ENCODE results near the gene POLR1E. TPM values are rescaled to one million over a fixed set of nuclear protein-coding genes. Genes with fewer than 3 reads are reported as not detected.

The POLR1E gene
- total RNA-seq, 1 donor from 2014 or later, result 16.6 TPM

DNA sequence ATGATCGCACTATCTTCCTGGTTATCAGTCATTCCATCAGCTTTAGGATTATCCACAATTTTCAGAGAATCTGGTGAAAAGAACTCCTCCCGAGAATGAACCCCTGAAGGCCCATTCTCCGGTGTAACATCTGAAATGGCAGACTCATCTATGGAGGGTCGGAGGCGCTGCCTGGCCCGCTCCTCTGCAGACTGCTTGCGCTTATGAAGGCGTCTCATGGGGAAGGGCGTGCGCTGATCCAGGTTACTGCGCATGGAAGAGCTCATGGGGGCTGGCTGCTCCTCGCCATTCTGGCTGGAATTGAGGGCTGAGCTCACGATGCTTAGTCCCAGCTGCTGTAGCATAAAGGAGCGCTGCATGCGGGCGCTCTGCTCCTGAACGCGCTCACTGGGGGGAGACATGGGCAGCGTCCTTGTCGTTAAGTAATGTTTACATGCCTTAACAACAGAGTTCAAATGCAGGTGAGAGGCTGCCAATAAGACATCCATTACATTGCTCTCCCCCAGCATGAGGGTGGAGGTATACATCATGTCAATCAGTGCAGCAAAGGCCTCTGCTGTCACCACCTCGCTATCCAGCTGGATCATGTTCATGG lies 43.9 kb upstream of the POLR1E start:
- H3K36me3 ChIP-seq, result peaks cover 63% of the 10 kb centered on the region
- H3K4me1 ChIP-seq, result no peaks in the 10 kb centered on the region
- intact Hi-C loops (cut with DNase I), result no loop called here
- ATAC-seq (no peak), DNase-seq (no peak)
- H3K27ac ChIP-seq, result no peak overlapping the region
- H3K27me3 ChIP-seq, result no peaks in the 10 kb centered on the region
- H3K4me3 ChIP-seq, result no peak overlapping the region
- TF ChIP-seq, protein P1, sequence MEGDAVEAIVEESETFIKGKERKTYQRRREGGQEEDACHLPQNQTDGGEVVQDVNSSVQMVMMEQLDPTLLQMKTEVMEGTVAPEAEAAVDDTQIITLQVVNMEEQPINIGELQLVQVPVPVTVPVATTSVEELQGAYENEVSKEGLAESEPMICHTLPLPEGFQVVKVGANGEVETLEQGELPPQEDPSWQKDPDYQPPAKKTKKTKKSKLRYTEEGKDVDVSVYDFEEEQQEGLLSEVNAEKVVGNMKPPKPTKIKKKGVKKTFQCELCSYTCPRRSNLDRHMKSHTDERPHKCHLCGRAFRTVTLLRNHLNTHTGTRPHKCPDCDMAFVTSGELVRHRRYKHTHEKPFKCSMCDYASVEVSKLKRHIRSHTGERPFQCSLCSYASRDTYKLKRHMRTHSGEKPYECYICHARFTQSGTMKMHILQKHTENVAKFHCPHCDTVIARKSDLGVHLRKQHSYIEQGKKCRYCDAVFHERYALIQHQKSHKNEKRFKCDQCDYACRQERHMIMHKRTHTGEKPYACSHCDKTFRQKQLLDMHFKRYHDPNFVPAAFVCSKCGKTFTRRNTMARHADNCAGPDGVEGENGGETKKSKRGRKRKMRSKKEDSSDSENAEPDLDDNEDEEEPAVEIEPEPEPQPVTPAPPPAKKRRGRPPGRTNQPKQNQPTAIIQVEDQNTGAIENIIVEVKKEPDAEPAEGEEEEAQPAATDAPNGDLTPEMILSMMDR (IDR thresholded peaks at IDR 0.05), result no peak
- no peaks in the 10 kb centered on the region for H3K9me3 ChIP-seq

DNA sequence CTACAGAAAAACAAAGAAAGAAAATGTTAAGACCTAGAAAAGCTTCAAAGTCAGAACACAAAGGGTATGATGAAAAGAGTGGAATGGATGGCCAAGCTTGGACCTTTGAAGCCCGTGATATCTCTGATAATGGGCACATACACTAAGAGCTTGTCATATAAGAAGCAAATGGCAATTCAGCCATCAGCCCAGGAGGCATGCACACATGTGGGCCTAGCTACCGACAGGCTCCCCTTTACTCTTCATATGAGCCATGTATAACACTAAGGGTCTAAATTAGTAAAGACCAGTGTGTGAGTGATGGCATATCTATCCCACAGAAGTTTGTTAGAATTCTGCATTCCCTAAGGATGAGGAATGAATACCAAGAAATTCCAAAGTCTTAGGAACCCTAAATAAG lies 43.2 kb upstream of the POLR1E start:
- H3K9me3 ChIP-seq, result no peaks in the 10 kb centered on the region
- peaks cover 62% of the 10 kb centered on the region for H3K36me3 ChIP-seq
- intact Hi-C loops (cut with DNase I), result no loop called here
- H3K4me3 ChIP-seq, result no peak overlapping the region
- DNase-seq (no peak), ATAC-seq (no peak)
- peaks cover 3% of the 10 kb centered on the region for H3K4me1 ChIP-seq
- H3K27me3 ChIP-seq, result no peaks in the 10 kb centered on the region
- H3K27ac ChIP-seq, result no peak overlapping the region
- TF ChIP-seq, protein P1 (IDR thresholded peaks at IDR 0.05), result no peak

DNA sequence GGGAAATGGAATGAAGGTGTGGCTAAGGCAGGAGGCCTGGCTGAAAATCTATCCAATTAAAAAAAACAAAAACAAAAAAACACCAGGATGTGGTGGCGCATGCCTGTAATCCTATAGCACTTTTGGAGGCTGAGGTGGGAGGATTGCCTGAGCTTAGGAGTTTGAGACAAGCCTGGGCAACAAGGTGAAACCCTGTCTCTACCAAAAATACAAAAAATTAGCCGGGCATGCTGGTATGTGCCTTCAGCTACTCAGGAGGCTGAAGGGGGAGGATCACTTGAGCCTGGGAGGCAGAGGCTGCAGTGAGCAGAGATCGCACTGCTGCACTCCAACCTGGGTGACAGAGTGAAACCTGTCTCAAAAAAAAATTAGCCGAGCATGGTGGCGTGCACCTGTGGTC lies 42.2 kb upstream of the POLR1E start:
- DNase-seq, result no peak
- no peak overlapping the region for H3K27ac ChIP-seq
- peaks cover 52% of the 10 kb centered on the region for H3K36me3 ChIP-seq
- intact Hi-C loops (cut with DNase I), result no loop called here
- H3K27me3 ChIP-seq, result no peaks in the 10 kb centered on the region
- TF ChIP-seq, protein P1 (IDR thresholded peaks at IDR 0.05), result no peak
- no peak overlapping the region for H3K4me3 ChIP-seq
- no peak for ATAC-seq
- peaks cover 3% of the 10 kb centered on the region for H3K4me1 ChIP-seq
- H3K9me3 ChIP-seq, result no peaks in the 10 kb centered on the region

DNA sequence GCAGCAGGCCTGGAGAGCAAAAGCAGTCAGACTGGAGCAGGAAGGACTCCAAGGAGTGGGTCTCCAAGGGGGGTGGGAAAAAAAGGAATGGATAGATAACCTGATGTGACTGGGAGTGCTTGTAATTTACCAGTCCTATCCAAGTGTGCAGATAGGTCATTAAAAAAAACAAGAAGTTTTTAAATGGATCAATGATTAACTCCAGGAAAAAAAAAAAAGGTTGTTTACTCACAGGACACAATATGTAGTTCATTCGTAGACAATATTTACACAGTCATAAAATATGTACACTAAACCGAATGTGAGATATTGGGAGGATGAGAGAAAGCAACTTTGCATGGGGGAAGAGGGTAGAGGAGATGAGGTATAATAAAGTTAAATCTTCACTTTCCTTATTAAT lies 40.9 kb upstream of the POLR1E start:
- no peak overlapping the region for H3K4me3 ChIP-seq
- peaks cover 39% of the 10 kb centered on the region for H3K36me3 ChIP-seq
- TF ChIP-seq, protein P1 (IDR thresholded peaks at IDR 0.05), result no peak
- intact Hi-C loops (cut with DNase I), result no loop called here
- no peak for ATAC-seq
- no peak overlapping the region for H3K27ac ChIP-seq
- no peaks in the 10 kb centered on the region for H3K9me3 ChIP-seq
- DNase-seq, result no peak
- peaks cover 3% of the 10 kb centered on the region for H3K4me1 ChIP-seq
- no peaks in the 10 kb centered on the region for H3K27me3 ChIP-seq

DNA sequence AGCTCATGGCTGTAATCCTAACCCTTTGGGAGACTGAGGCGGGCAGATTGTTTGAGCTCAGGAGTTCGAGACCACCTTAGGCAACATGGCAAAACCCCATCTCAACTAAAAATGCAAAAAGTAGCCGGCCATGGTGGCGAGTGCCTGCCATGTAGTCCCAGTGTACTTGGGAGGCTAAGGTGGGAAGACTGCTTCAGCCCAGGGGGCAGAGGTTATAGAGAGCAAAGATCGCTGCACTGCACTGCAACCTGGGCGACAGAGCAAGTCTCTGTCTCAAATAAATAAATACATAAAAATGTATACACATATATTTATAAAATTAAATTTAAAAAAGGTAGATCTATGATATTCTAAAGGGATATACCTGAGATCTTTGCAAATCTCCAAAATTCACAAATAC lies 39.9 kb upstream of the POLR1E start:
- Histone ChIP-seq H3K4me3 (no peak overlapping the region), H3K27ac (no peak overlapping the region), H3K4me1 (peaks cover 3% of the 10 kb centered on the region), H3K9me3 (no peaks in the 10 kb centered on the region), H3K36me3 (peaks cover 30% of the 10 kb centered on the region), H3K27me3 (no peaks in the 10 kb centered on the region)
- intact Hi-C loops (cut with DNase I), result no loop called here
- TF ChIP-seq, protein P1 (IDR thresholded peaks at IDR 0.05), result no peak
- DNase-seq (no peak), ATAC-seq (no peak)

DNA sequence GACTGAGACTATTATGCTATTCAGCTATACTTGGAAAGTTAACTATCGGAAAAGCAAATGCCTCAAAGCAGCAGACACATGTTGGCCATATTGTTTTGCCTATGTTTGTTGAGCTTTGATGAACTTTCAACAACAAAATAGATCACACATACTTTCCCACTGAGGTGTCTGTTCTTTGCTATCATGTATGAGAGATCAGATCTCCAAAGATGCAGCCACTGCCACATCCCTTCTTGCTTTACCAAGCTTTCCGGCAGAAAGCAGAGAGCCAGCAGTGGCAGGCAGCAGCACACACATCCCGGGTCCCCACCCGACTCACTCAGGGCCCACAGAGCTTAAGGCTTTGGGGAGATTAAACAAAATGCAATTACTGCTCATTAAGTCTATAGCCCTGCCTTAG lies 39.3 kb upstream of the POLR1E start:
- DNase-seq, result no peak
- H3K27me3 ChIP-seq, result no peaks in the 10 kb centered on the region
- no peak for ATAC-seq
- TF ChIP-seq, protein P1 (IDR thresholded peaks at IDR 0.05), result no peak
- no peak overlapping the region for H3K27ac ChIP-seq
- intact Hi-C loops (cut with DNase I), result no loop called here
- H3K4me3 ChIP-seq, result no peak overlapping the region
- H3K36me3 ChIP-seq, result peaks cover 24% of the 10 kb centered on the region
- H3K4me1 ChIP-seq, result peaks cover 3% of the 10 kb centered on the region
- H3K9me3 ChIP-seq, result no peaks in the 10 kb centered on the region

Data from upper lobe of right lung (tissue), 1 donor.